Measurements from ENCODE around the gene PNPLA8.
A peak's percentile ranks its signal among the peaks of the same experiment; 100 is the strongest.

Gene PNPLA8

GRCh38 chr7:108492742-108493141 is 33.2 kb downstream of the PNPLA8 start:
- peak; percentile 41; the same call in 1 of the 2 replicates for TF ChIP-seq USF1 (IDR thresholded peaks at IDR 0.05)
- no peak for TF ChIP-seq ZBTB7A (IDR thresholded peaks at IDR 0.05; ENCODE audit: low read depth)

GRCh38 chr7:108488768-108489538 is 37.0 kb downstream of the PNPLA8 start:
- TF ChIP-seq CEBPB (IDR thresholded peaks at IDR 0.05) (no peak), TCF12 (IDR thresholded peaks at IDR 0.05; ENCODE audit: low read depth) (no peak), RAD21 (IDR thresholded peaks at IDR 0.05; ENCODE audit: low read depth) (no peak), NFIC (IDR thresholded peaks at IDR 0.05) (no peak), TEAD4 (IDR thresholded peaks at IDR 0.05) (no peak), EP300 (IDR thresholded peaks at IDR 0.05; ENCODE audit: borderline replicate concordance) (no peak), MAX (IDR thresholded peaks at IDR 0.05) (no peak), CREB1 (IDR thresholded peaks at IDR 0.05; ENCODE audit: low read depth) (no peak), TAF1 (IDR thresholded peaks at IDR 0.05; ENCODE audit: low read depth) (no peak), EGR1 (IDR thresholded peaks at IDR 0.05) (no peak), YY1 (IDR thresholded peaks at IDR 0.05; ENCODE audit: low read depth) (no peak), ZBTB7A (IDR thresholded peaks at IDR 0.05; ENCODE audit: low read depth) (no peak), REST (IDR thresholded peaks at IDR 0.05; ENCODE audit: low read depth) (no peak), FOXM1 (IDR thresholded peaks at IDR 0.05; ENCODE audit: borderline replicate concordance, low read depth) (no peak), USF1 (IDR thresholded peaks at IDR 0.05) (no peak)

GRCh38 chr7:108487646-108488045 is 38.3 kb downstream of the PNPLA8 start:
- no peak for TF ChIP-seq TAF1 (IDR thresholded peaks at IDR 0.05; ENCODE audit: low read depth)
- TF ChIP-seq TCF12 (IDR thresholded peaks at IDR 0.05; ENCODE audit: low read depth) = no peak
- no peak for TF ChIP-seq NFIC (IDR thresholded peaks at IDR 0.05)
- no peak for TF ChIP-seq RAD21 (IDR thresholded peaks at IDR 0.05; ENCODE audit: low read depth)
- no peak for TF ChIP-seq EGR1 (IDR thresholded peaks at IDR 0.05)
- TF ChIP-seq USF1 (IDR thresholded peaks at IDR 0.05) = no peak
- no peak for TF ChIP-seq REST (IDR thresholded peaks at IDR 0.05; ENCODE audit: low read depth)
- TF ChIP-seq YY1 (IDR thresholded peaks at IDR 0.05; ENCODE audit: low read depth) = no peak
- no peak for TF ChIP-seq CEBPB (IDR thresholded peaks at IDR 0.05)
- TF ChIP-seq EP300 (IDR thresholded peaks at IDR 0.05; ENCODE audit: borderline replicate concordance) = no peak
- no peak for TF ChIP-seq FOXM1 (IDR thresholded peaks at IDR 0.05; ENCODE audit: borderline replicate concordance, low read depth)
- no peak for TF ChIP-seq ZBTB7A (IDR thresholded peaks at IDR 0.05; ENCODE audit: low read depth)
- no peak for TF ChIP-seq TEAD4 (IDR thresholded peaks at IDR 0.05)

- TF ChIP-seq EGR1 (IDR thresholded peaks at IDR 0.05) (no peak), TAF1 (IDR thresholded peaks at IDR 0.05; ENCODE audit: low read depth) (no peak), RAD21 (IDR thresholded peaks at IDR 0.05; ENCODE audit: low read depth) (no peak), USF1 (IDR thresholded peaks at IDR 0.05) (no peak), ZBTB7A (IDR thresholded peaks at IDR 0.05; ENCODE audit: low read depth) (no peak), FOXM1 (IDR thresholded peaks at IDR 0.05; ENCODE audit: borderline replicate concordance, low read depth) (no peak)
Measured at GRCh38 chr7:108486291-108486966, 39.5 kb downstream of the PNPLA8 start.

- TF ChIP-seq FOXM1 (IDR thresholded peaks at IDR 0.05; ENCODE audit: borderline replicate concordance, low read depth) (no peak), ZBTB7A (IDR thresholded peaks at IDR 0.05; ENCODE audit: low read depth) (no peak), NFIC (IDR thresholded peaks at IDR 0.05) (no peak), RAD21 (IDR thresholded peaks at IDR 0.05; ENCODE audit: low read depth) (no peak), MAX (IDR thresholded peaks at IDR 0.05) (no peak), EGR1 (IDR thresholded peaks at IDR 0.05) (no peak), TAF1 (IDR thresholded peaks at IDR 0.05; ENCODE audit: low read depth) (no peak)
Measured at GRCh38 chr7:108484137-108484536, 41.8 kb downstream of the PNPLA8 start.

All from Ishikawa (cell line).